ENCODE measurements around the gene SNU13. TPM values are rescaled to one million over a fixed set of nuclear protein-coding genes. Genes with fewer than 3 reads are reported as not detected.
"Not testable (repeated sequence)": the region's sequence is repeated elsewhere in the genome, so short reads cannot be mapped to it uniquely, and the experiment has no call there.

Gene SNU13
- 10 to 100 TPM; 33.3 to 50.6 TPM for total RNA-seq

- 0 to 1% methylated on average over 24 to 62 of the region's 62 CpGs for WGBS, 2 donors
- intact Hi-C loops (cut with DNase I) = no loop called here
These were observed at the start of gene SNU13 for GRCh38 chr22:41688365-41689211. Gene SNU13 (minus strand): TSS chr22:41688867. CDS start chr22:41688796, 71 bp downstream.

GRCh38 chr22:41733241-41733640, 44.6 kb upstream of the SNU13 start:
- ATAC-seq; H3K4me3 ChIP-seq; H3K27ac ChIP-seq; intact Hi-C loops (cut with DNase I); H3K27me3 ChIP-seq; H3K4me1 ChIP-seq; H3K9me3 ChIP-seq; H3K36me3 ChIP-seq (replicated peaks in 1 of 2; ENCODE audit: insufficient read depth in 1 of 2, low read depth in 2 of 2); DNase-seq: not testable (repeated sequence)
- WGBS, 2 donors = 91 to 92% methylated on average over 4 of the region's 4 CpGs

More at GRCh38 chr22:41688365-41689211, at the start of gene SNU13:
- DNase-seq = peak; percentile 90 to 93 (median 91)
- TF ChIP-seq POLR2A (IDR thresholded peaks at IDR 0.05) = peak; percentile 62 to 86 (median 84)
- TF ChIP-seq CTCF (IDR thresholded peaks at IDR 0.05) = peak in 3 of 7 experiments; percentile 9 to 28 (median 9)
- Histone ChIP-seq H3K27me3 (no peaks in the 10 kb centered on the region), H3K9me3 (no peaks in the 10 kb centered on the region), H3K36me3 (replicated peaks in 1 of 2; ENCODE audit: insufficient read depth in 1 of 2, low read depth in 2 of 2) (no peaks in the 10 kb centered on the region), H3K4me3 (peak within 1 kb of the TSS; percentile 40 to 73), H3K27ac (peak within 1 kb of the TSS; percentile 92 to 96 (median 93)), H3K4me1 (peaks cover 19% of the 10 kb centered on the region)
- peak; percentile 93 for ATAC-seq

- 82 to 89% methylated on average over 7 of the region's 7 CpGs for WGBS, 2 donors
- DNase-seq = no peak
These were observed 43.6 kb upstream of the SNU13 start for GRCh38 chr22:41732096-41732772.

GRCh38 chr22:41731609-41732008, 42.9 kb upstream of the SNU13 start:
- ATAC-seq = no peak
- H3K36me3 ChIP-seq (replicated peaks in 1 of 2; ENCODE audit: insufficient read depth in 1 of 2, low read depth in 2 of 2) = no peaks in the 10 kb centered on the region
- no peaks in the 10 kb centered on the region for H3K4me1 ChIP-seq
- no peak overlapping the region for H3K27ac ChIP-seq
- no peaks in the 10 kb centered on the region for H3K27me3 ChIP-seq
- no peaks in the 10 kb centered on the region for H3K9me3 ChIP-seq
- no peak for DNase-seq
- TF ChIP-seq POLR2A (IDR thresholded peaks at IDR 0.05) = no peak
- no peak for TF ChIP-seq CTCF (IDR thresholded peaks at IDR 0.05)
- H3K4me3 ChIP-seq = no peak overlapping the region
- intact Hi-C loops (cut with DNase I) = no loop called here
- WGBS, 2 donors = 64 to 78% methylated on average over 2 of the region's 2 CpGs

More at GRCh38 chr22:41732096-41732772, 43.6 kb upstream of the SNU13 start:
- ATAC-seq = no peak
- TF ChIP-seq CTCF (IDR thresholded peaks at IDR 0.05) (no peak), POLR2A (IDR thresholded peaks at IDR 0.05) (no peak)
- Histone ChIP-seq H3K9me3 (no peaks in the 10 kb centered on the region), H3K4me3 (no peak overlapping the region), H3K4me1 (no peaks in the 10 kb centered on the region), H3K36me3 (replicated peaks in 1 of 2; ENCODE audit: insufficient read depth in 1 of 2, low read depth in 2 of 2) (no peaks in the 10 kb centered on the region), H3K27me3 (no peaks in the 10 kb centered on the region), H3K27ac (no peak overlapping the region)
- intact Hi-C loops (cut with DNase I) = no loop called here

GRCh38 chr22:41725510-41726110, 36.9 kb upstream of the SNU13 start:
- DNase-seq (no peak), ATAC-seq (no peak)
- no peaks in the 10 kb centered on the region for H3K9me3 ChIP-seq
- intact Hi-C loops (cut with DNase I) = no loop called here
- 76 to 88% methylated on average over 9 of the region's 9 CpGs for WGBS, 2 donors
- no peak for TF ChIP-seq CTCF (IDR thresholded peaks at IDR 0.05)
- TF ChIP-seq POLR2A (IDR thresholded peaks at IDR 0.05) = no peak
- no peaks in the 10 kb centered on the region for H3K36me3 ChIP-seq (replicated peaks in 1 of 2; ENCODE audit: insufficient read depth in 1 of 2, low read depth in 2 of 2)
- no peak overlapping the region for H3K4me3 ChIP-seq
- no peaks in the 10 kb centered on the region for H3K27me3 ChIP-seq
- H3K4me1 ChIP-seq = no peaks in the 10 kb centered on the region
- H3K27ac ChIP-seq = no peak overlapping the region

Data from body of pancreas (tissue), 4 donors.